ENCODE results near the gene CLEC4M.

CLEC4M gene, protein sequence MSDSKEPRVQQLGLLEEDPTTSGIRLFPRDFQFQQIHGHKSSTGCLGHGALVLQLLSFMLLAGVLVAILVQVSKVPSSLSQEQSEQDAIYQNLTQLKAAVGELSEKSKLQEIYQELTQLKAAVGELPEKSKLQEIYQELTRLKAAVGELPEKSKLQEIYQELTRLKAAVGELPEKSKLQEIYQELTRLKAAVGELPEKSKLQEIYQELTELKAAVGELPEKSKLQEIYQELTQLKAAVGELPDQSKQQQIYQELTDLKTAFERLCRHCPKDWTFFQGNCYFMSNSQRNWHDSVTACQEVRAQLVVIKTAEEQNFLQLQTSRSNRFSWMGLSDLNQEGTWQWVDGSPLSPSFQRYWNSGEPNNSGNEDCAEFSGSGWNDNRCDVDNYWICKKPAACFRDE

GRCh38 chr19:7762719-7763293, at the start of gene CLEC4M:
Gene CLEC4M, plus strand, starts transcription at chr19:7763243. Its CDS starts 24 bp downstream, at chr19:7763267.
- no peak for DNase-seq

DNA sequence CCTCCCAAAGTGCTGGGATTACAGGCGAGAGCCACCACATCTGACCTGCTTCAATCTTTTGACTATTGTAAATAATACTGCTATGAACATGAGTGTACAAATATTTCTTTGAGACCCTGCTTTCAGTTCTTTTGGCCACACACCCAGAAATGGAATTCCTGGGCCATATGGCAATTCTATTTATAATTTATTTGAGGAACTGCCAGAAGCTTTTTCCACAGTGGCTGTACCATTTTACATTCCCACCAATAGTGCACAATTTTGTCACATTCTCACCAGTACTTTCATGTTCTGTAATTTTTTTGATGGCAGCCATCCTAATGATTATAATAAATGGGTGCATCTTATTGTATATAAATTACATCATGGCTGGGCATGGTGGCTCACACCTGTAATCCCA, 47.4 kb upstream of the CLEC4M start:
- no peak for DNase-seq

DNA sequence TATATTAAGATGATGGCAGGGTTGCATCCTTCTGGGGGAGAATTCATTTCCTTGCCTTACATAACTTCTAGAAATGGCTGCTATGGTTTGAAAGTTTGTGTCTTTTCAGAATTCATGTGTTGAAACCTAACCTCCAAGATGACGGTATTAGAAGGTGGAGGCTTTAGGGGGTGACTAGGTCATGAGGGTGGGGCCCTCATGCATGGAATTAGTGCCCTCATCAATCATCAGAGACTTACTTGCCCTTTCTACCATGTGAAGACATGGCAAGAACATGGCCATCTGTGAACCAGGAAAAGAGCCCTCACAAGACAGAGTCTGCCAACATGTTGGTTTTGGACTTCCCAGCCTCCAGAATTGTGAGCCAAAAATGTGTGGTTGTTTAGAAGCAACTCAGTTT, 46.3 kb upstream of the CLEC4M start:
- no peak for DNase-seq

GRCh38 chr19:7718668-7719067, 44.4 kb upstream of the CLEC4M start:
- DNase-seq = no peak

DNA sequence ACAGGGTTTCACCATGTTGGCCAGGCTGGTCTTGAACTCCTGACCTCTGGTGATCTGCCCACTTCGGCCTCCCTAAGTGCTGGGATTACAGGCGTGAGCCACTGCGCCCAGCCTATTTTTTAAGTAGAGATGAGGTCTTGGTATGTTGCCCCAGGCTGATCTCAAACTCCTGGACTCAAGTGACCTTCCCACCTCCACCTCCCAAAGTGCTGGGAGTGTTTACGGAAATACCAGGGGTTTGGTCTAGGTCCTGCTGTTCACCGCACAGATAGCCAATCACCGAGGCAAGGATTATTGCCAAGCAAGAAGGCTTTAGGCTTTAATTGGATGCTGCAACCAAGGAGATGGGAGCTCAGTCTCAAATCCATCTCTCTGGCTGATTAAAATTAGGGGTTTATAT, 42.7 kb upstream of the CLEC4M start:
- DNase-seq = no peak

GRCh38 chr19:7722231-7722651, 40.8 kb upstream of the CLEC4M start:
- DNase-seq = peak; percentile 97

GRCh38 chr19:7725791-7726190, 37.3 kb upstream of the CLEC4M start:
- no peak for DNase-seq

DNA sequence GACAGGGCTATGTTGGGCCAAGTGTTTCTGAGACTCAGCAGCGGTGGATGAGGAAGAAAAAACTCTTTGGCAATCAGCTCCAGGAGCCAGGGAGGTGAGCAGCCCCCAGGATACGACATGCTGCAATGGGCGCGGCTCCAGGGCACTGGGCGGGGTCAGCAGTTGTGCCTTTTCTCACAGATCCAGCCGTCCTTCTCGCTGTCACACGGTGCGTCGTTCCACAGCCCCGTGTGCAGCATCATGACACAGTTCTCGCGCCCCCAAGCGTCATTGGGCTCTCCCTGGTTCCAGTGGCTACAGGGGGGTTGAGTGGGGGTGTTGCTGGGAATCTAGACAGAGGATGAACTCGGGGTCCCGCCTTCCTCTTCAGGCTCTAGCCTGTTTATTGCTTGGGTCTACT, 33.8 kb upstream of the CLEC4M start:
- DNase-seq = peak; percentile 16

DNA sequence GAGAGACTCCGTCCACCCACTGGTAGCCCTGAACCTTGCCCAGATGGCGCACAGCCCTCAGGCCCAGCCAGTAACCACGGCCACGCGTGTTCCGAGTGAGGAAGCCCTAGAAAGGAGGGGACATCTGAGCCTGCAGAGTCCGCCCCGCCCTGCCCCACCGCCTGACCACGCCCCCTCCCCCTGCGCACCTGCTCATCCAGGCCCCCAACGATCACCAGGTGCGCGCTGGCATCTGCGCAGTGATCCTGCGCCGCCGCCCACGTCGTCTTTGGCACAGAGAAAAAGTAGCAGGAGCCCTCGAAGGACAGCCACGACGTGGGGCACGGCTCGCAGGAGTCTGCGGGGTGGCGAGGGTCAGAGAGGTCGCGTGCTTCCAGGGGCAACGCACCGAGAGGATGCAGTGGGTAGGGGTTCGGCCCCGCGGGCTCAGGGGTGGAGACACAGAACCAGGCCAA, 33.2 kb upstream of the CLEC4M start:
- peak; percentile 73 for DNase-seq

DNA sequence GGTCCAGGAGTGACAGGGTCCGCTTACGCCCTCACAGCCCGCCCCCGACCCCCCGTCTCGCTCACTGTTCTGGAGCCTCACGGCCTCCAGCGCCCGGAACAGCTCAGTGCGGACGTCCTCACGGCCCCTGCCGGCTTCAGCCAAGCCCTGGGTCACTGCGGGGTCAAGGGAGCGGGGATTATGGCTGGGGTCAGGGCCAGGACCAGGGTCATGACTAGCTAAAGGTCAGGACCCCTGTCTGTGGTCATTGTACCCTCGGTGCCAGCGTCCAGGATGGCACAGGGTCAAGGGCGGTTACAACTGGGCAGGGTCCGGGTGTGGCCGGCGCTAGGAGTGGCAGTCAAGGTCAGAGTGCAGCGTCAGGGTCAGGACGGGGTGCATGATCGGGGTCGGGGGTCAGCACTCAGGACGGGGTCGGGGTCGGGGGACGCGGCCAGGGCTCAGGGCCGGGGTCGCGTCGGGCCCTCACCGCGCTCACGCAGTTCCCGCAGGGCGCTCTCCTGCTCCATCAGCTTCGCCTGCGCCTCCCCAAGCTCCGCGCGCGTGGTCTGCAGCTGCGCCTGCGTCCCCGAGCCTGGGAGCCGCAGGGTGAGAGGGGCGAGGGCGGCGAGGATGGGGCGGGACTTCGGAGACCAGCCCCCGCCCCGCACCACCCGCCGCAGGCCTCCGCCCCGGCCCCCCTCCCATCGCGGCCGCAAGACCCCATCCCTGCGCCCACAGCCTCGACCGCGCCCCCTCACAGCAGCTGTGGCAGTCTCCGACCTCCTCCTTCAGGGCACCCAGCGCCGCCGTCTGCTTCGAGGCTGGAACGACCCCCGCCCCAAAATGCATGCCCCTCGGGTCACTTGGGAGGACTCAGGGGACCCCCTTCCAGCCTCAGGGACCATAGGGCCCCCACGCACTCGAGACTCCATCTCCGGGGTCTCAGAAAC, 32.5 kb upstream of the CLEC4M start:
- DNase-seq = no peak

DNA sequence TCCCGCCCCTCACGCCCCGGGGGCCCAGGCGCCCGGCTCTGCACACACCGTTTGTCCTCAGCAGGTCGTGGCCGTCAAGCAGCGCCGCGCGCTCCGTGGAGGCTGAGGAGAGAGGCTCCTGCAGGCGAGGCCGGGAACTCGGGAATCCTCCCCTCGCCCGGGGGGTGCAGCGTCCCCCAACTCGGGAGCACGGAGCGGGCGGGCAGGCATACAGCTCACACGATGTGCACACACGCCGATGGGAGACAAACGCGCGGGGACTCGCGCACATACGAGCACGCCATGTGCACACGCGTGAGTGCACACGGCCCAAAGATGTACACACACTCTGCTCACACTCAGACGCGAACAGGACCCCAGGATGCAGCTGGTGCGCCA, 31.8 kb upstream of the CLEC4M start:
- no peak for DNase-seq

DNA sequence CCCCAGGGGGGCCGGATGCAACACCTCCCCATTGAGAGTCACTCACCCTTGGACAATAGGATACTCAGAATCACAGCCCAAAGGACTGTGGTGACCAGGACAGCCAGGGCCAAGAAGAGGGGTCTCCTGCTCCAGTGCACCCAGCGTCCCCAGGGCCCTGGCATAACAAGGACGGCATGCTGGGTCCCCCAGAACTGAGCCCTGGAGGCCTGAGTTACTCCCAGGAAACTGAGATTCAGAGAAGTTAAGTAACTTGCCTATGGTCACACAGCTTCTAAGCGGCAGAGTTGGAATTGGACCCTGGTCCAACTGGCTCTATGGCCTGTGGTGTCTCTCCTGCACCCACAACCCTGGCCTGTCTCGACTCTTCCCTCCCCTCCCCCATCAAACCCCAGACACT, 31.4 kb upstream of the CLEC4M start:
- no peak for DNase-seq

GRCh38 chr19:7732045-7732444, 31.0 kb upstream of the CLEC4M start, which contains the start of gene CLEC4G:
Gene CLEC4G, minus strand, starts transcription at chr19:7732110. Its CDS starts 8 bp downstream, at chr19:7732102.
- no peak for DNase-seq

DNA sequence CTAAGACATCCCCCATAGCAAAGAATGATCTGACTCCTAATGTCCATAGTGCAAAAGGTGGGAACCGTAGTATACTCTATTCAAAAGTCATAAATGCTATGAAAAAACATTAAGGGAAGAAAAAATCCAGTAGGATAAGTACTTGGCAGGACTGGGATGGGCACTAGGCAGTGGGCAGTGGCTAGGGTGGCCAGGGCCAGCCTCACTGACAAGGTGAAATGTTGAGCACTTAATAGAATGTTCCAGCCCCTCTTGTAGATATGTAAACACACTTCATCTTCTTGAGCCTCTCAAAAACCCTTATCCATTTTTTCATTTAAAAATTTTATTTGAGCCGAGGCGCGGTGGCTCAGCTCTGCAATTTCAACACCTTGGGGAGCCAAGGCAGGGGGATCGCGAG, 29.7 kb upstream of the CLEC4M start:
- no peak for DNase-seq

- DNase-seq = no peak
These were observed 28.5 kb upstream of the CLEC4M start for GRCh38 chr19:7734220-7735203.

GRCh38 chr19:7736148-7736547, 26.9 kb upstream of the CLEC4M start:
- no peak for DNase-seq

- DNase-seq = no peak
These were observed 25.8 kb upstream of the CLEC4M start for GRCh38 chr19:7737215-7737614.

DNA sequence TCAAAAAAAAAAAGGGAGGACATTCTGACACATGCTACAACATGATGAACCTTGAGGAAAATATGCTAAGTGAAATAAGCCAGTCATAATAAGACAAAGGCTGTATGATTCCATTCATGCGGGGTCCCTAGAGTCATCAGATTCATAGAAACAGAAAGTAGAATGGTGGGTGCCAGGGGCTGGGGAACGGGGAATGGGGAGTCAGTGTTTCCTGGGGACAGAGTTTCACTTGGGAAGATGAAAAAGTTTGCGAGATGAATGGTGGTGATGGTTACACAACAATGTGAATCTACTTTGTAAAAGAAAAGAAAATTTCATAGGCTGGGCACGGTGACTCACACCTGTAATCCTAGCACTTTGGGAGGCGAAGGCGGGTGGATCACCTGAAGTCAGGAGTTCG, 25.0 kb upstream of the CLEC4M start:
- DNase-seq = no peak

DNA sequence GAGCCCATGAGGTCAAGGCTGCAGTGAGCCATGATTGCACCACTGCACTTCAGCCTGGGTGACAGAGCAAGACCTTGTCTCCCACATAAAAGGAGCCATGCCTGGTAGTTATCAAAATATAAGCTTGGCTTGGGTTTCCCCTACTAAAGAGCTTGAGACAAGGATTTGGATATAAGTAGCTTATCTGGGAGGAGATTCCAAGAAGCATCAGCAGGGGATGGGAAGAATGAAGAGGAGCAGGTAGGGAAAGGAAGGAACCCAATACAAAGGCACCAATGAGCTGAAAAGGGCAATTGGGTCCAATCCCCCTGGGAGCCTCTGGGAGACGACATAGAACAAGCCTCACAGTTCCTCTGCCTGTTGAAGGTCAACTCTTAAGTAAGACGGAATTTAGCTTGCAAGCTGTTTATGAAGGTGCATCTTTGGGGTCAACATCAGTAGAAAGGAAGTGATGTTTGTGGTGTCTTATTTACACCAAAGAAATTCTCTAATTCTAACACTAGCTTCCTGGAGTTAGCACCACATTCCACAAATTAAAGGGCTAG, 23.8 kb upstream of the CLEC4M start:
- no peak for DNase-seq

DNA sequence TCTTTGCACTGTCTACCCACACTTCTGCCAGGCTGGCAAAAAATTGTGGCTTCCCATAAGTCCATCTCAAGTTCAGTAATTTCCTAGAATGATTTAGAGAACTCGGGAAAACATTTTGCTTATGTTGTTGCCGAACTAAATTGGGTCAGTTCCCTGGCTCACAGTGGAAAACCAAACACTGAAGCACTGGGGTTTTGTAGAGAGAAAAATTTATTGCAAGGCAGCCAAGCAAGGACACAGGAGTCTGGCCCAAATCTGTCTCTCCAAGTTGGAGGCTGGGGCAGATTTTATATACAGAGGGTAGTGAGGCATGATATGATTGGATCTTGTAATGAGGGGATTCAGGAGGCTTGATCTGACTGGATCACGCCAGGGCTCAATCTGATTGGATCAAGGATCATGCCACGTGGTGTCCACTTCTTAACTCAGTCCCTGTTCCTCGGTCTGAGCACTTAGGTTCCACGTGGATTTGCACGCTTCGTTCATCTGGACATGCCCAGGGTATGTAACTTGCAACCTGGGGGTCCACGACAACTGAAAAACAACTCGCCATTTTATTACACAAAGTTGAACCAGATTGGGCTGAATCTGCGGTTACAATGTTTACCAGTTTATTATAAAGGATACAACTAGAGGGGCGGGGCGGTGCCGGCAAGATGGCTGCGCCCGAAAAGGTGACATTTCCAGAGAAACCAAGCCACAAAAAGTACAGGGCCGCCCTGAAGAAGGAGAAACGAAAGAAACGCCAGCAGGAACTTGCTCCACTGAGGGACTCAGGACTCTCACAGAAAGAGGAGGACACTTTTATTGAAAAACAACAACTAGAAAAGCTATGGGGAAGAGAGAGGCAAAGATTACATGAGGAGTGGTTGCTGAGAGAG, 23.0 kb upstream of the CLEC4M start:
- no peak for DNase-seq

GRCh38 chr19:7740682-7741054, 22.4 kb upstream of the CLEC4M start:
- DNase-seq = no peak

Measured in NCI-H2171 treated with DMSO at 0.1 percent for 48 hours (cell line).